Ishikawa (cell line): ENCODE results near the gene NEURL3.

Experiments
- CEBPB ChIP-seq: IDR thresholded peaks from 2 replicates; pipeline ENCODE4 v1.6.1; 2012
- CREB1 ChIP-seq: IDR thresholded peaks from 2 replicates; pipeline ENCODE4 v1.6.1; 2012; ENCODE audit warnings: low read depth
- EGR1 ChIP-seq: IDR thresholded peaks from 2 replicates; pipeline ENCODE4 v1.6.1; 2012
- EP300 ChIP-seq: IDR thresholded peaks from 2 replicates; pipeline ENCODE4 v1.6.1; 2012; ENCODE audit warnings: borderline replicate concordance
- FOXM1 ChIP-seq: IDR thresholded peaks from 2 replicates; pipeline ENCODE4 v1.6.1; 2012; ENCODE audit warnings: low read depth, borderline replicate concordance
- NFIC ChIP-seq: IDR thresholded peaks from 2 replicates; pipeline ENCODE4 v1.6.1; 2012
- RAD21 ChIP-seq: IDR thresholded peaks from 2 replicates; pipeline ENCODE4 v1.6.1; 2012; ENCODE audit warnings: low read depth
- TAF1 ChIP-seq: IDR thresholded peaks from 2 replicates; pipeline ENCODE4 v1.6.1; 2012; ENCODE audit warnings: low read depth, mild to moderate bottlenecking
- TCF12 ChIP-seq: IDR thresholded peaks from 2 replicates; pipeline ENCODE4 v1.6.1; 2012; ENCODE audit warnings: low read depth
- TEAD4 ChIP-seq: IDR thresholded peaks from 2 replicates; pipeline ENCODE4 v1.6.1; 2012
- USF1 ChIP-seq: IDR thresholded peaks from 2 replicates; pipeline ENCODE4 v1.6.1; 2012
- YY1 ChIP-seq: IDR thresholded peaks from 2 replicates; pipeline ENCODE4 v1.6.1; 2012; ENCODE audit warnings: low read depth
- ZBTB7A ChIP-seq: IDR thresholded peaks from 2 replicates; pipeline ENCODE4 v1.6.1; 2012; ENCODE audit warnings: low read depth
- TF ChIP-seq, protein P1 (sequence below): IDR thresholded peaks from 2 replicates; pipeline ENCODE4 v1.6.1; 2012
- TF ChIP-seq, protein P2 (sequence below): IDR thresholded peaks from 2 replicates; pipeline ENCODE4 v1.6.1; 2012; ENCODE audit warnings: low read depth, mild to moderate bottlenecking

NEURL3 gene

DNA sequence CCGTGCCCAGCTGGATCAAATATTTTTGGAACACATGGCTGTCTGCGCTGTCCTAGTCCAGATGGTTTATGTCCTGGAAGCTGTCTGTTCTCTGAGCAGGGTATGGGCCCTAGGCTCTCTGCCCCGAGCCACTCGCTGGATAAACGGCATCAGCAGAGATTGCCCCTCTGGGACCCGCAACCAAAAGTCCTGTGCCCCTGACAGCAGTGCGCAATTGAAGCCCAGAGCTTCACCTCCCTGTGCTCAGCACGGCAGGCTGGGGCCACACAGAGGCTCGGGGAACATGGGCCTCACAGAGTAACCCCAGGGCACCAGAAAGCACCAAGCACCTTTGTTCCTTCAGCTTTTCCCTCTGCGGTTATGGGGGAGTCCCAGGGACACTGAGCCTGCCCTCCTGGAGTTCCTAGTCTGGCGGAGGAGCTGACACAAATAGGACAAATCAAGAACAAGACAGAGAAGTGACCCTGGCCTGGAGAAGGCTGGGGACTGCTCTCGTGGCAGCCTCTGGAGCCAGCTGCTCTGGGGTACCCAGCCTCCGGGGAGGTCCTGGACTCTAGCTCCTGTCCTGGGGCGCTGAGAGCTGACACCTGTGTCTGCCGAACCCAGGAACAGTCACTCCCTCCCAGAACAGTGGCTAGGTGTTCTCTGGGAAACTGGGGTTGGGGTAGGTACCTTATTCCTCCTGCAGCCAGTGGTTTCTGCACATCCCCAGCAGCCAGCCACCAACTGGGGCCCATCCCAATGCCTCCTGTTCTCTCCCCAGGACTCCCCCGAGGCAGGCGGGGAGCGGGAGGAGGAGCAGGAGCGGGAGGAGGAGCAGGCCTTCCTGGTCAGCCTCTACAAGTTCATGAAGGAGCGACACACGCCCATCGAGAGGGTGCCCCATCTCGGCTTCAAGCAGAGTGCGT is 43.7 kb upstream of the NEURL3 start:
- TF ChIP-seq EGR1 (no peak), FOXM1 (no peak), CEBPB (no peak), TCF12 (no peak), TEAD4 (no peak), YY1 (no peak), RAD21 (no peak), NFIC (no peak), TAF1 (no peak), CREB1 (no peak), ZBTB7A (no peak)

DNA sequence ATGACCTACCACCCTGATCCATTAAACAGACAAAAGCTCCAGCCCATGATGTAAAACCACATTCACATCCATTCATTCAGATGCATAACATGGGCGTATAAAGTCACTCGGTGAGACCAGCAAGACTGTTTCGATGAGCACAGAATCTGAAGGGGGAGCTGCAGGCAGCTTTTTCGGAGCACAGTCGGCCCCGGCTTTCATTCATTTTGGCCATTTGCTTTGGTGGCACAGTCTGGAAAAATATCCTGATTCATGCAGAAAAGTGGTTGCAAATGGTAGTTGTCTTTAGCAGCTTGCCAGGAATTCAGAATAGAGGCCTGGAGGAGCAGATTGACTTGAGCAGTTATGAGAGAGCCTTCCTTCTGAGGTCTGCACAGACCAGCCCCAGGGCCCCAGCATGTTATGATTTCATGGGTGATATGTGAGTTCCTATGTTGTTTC is 42.6 kb upstream of the NEURL3 start:
- TF ChIP-seq EGR1 = no peak
- TF ChIP-seq, protein P1, sequence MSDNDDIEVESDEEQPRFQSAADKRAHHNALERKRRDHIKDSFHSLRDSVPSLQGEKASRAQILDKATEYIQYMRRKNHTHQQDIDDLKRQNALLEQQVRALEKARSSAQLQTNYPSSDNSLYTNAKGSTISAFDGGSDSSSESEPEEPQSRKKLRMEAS = no peak
- TF ChIP-seq CREB1 = no peak
- TF ChIP-seq YY1 = no peak
- TF ChIP-seq CEBPB = no peak
- no peak for TF ChIP-seq TEAD4
- TF ChIP-seq ZBTB7A = no peak
- no peak for TF ChIP-seq TAF1
- no peak for TF ChIP-seq RAD21
- TF ChIP-seq, protein P2, sequence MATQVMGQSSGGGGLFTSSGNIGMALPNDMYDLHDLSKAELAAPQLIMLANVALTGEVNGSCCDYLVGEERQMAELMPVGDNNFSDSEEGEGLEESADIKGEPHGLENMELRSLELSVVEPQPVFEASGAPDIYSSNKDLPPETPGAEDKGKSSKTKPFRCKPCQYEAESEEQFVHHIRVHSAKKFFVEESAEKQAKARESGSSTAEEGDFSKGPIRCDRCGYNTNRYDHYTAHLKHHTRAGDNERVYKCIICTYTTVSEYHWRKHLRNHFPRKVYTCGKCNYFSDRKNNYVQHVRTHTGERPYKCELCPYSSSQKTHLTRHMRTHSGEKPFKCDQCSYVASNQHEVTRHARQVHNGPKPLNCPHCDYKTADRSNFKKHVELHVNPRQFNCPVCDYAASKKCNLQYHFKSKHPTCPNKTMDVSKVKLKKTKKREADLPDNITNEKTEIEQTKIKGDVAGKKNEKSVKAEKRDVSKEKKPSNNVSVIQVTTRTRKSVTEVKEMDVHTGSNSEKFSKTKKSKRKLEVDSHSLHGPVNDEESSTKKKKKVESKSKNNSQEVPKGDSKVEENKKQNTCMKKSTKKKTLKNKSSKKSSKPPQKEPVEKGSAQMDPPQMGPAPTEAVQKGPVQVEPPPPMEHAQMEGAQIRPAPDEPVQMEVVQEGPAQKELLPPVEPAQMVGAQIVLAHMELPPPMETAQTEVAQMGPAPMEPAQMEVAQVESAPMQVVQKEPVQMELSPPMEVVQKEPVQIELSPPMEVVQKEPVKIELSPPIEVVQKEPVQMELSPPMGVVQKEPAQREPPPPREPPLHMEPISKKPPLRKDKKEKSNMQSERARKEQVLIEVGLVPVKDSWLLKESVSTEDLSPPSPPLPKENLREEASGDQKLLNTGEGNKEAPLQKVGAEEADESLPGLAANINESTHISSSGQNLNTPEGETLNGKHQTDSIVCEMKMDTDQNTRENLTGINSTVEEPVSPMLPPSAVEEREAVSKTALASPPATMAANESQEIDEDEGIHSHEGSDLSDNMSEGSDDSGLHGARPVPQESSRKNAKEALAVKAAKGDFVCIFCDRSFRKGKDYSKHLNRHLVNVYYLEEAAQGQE = no peak

DNA sequence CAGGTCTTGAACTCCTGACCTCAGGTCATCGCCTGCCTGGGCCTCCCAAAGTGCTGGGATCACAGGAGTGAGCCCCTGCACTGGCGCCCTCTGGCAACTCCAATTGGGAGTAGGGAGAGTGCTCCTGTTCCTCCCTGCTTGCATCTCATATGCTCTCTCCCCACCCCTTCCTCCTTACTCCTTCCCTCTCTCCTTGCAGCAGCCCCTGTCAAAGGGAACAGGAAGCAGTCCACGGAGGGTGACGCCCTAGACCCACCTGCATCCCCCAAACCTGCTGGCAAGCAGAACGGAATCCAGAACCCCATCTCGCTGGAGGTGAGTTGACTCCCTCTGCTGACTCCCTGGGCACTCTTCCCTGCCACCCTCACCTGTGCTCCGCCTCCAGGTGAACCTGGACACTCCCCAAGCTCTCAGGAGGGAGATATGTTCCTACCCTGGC is 42.1 kb upstream of the NEURL3 start:
- no peak for TF ChIP-seq TCF12
- no peak for TF ChIP-seq EP300
- TF ChIP-seq EGR1 = no peak

DNA sequence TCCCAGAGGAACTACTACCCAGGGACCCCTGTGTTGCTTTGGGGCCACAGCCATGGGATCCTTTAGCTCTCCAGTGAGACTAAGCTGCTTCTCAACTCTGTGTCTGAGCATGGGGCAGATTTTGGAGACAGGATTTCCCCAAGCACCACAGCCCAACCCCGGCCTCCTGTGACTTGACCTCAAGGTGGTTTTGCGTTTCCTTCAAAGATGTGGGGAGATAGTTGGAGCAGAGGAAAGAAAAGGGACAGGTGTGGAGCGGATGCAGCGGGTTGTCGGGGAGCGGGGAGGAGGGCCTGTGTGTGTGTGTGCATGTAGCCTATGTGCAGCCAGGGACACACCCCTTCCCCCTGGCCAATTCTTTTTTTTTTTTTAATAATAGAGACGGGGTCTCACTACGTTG is 41.6 kb upstream of the NEURL3 start:
- TF ChIP-seq, protein P1 = no peak
- TF ChIP-seq USF1 (no peak), YY1 (no peak), FOXM1 (no peak), CREB1 (no peak), TEAD4 (no peak), ZBTB7A (no peak), TAF1 (no peak), EGR1 (no peak), NFIC (no peak), RAD21 (no peak), TCF12 (no peak), CEBPB (no peak), EP300 (no peak)
- TF ChIP-seq, protein P2 = no peak

DNA sequence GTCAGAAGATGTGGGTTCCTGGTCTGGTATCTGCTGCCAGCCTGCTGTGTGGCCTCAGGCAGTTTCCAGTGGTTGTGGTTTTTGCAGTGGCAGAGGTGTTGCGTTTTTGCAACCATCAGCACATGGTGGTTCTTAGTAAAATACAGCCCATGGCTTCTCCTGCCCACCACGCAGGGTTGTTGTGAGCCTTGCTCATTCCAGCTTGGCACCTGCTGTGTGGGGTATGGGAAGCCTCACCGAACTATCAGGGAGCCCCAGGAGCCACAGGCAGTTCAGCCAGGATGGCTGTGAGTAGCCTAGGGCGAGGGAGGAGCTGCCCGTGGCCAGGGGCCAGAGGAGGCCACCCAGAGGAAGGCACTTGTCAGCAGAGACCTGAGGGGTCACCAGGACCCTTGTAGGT is 41.2 kb upstream of the NEURL3 start:
- TF ChIP-seq, protein P1 = no peak
- TF ChIP-seq CREB1 (no peak), EGR1 (no peak)

- TF ChIP-seq USF1 (no peak), EP300 (no peak), EGR1 (no peak)
These were observed 37.3 kb upstream of the NEURL3 start for GRCh38 chr2:96542357-96542977.
